ENCODE measurements around the gene ANO5. TPM values are rescaled to one million over a fixed set of nuclear protein-coding genes. Genes with fewer than 3 reads are reported as not detected.

Gene ANO5
- total and polyA plus RNA-seq, 2 donors (not counting 3 experiments of a cell fraction or from before 2014, with no cell fraction given) = 0.32 to 0.46 TPM

- no peak for DNase-seq (ENCODE audit: low read depth, low spot score)
- intact Hi-C loops (cut with micrococcal nuclease) (no loop called here), dilution Hi-C loops (cut with MboI; ENCODE audit: extremely low pct_ligation_motif_present, low sequenced_read_pairs) (no loop called here)
- no TSS peak for BruUV-seq (replicated peaks)
- Histone ChIP-seq H3K4me2 (ENCODE audit: insufficient read depth, low read length) (peak overlapping the region; percentile 94), H3K36me3 (ENCODE audit: control insufficient read depth in 2 of 2, extremely low read depth in 1 of 2, insufficient read depth in 2 of 2, low read length in 2 of 2) (no peaks in the 10 kb centered on the region), H3K9me3 (replicated peaks; ENCODE audit: control insufficient read depth, insufficient read depth, low read length) (no peaks in the 10 kb centered on the region), H3K27me3 (ENCODE audit: control insufficient read depth in 2 of 2, insufficient read depth in 2 of 2, low read length in 2 of 2) (no peaks in the 10 kb centered on the region), H2AFZ (ENCODE audit: low read depth, low read length) (peak overlapping the region; percentile 80), H3K79me2 (ENCODE audit: control insufficient read depth, insufficient read depth, low read length) (no peaks in the 10 kb centered on the region), H3K27ac (ENCODE audit: insufficient read depth, low read depth, low read length) (no peak overlapping the region), H3K9ac (replicated peaks; ENCODE audit: extremely low read depth, insufficient read depth, low read length) (peak overlapping the region; percentile 40), H3K4me1 (ENCODE audit: control insufficient read depth, extremely low read depth, insufficient read depth, low read length) (peaks cover 6% of the 10 kb centered on the region), H4K20me1 (replicated peaks; ENCODE audit: control insufficient read depth, extremely low read depth, insufficient read depth, low read length) (no peaks in the 10 kb centered on the region), H3K4me3 (replicated peaks in 1 of 3; ENCODE audit: insufficient read depth in 1 of 3, low read depth in 1 of 3, low read length in 3 of 3) (peak overlapping the region; percentile 47 to 75 (median 72)), H3K9me1 (replicated peaks; ENCODE audit: control insufficient read depth, extremely low read depth, insufficient read depth, low read length) (no peaks in the 10 kb centered on the region)
- TF ChIP-seq FOS (IDR thresholded peaks at IDR 0.05; ENCODE audit: borderline replicate concordance, insufficient read depth, low read length) = no peak
- TF ChIP-seq POLR2A (IDR thresholded peaks at IDR 0.05; ENCODE audit: low read depth, low read length) = no peak
- TF ChIP-seq POLR2AphosphoS5 (IDR thresholded peaks at IDR 0.05; ENCODE audit: insufficient read depth, low read depth, low read length) = no peak
- TF ChIP-seq, protein P1, sequence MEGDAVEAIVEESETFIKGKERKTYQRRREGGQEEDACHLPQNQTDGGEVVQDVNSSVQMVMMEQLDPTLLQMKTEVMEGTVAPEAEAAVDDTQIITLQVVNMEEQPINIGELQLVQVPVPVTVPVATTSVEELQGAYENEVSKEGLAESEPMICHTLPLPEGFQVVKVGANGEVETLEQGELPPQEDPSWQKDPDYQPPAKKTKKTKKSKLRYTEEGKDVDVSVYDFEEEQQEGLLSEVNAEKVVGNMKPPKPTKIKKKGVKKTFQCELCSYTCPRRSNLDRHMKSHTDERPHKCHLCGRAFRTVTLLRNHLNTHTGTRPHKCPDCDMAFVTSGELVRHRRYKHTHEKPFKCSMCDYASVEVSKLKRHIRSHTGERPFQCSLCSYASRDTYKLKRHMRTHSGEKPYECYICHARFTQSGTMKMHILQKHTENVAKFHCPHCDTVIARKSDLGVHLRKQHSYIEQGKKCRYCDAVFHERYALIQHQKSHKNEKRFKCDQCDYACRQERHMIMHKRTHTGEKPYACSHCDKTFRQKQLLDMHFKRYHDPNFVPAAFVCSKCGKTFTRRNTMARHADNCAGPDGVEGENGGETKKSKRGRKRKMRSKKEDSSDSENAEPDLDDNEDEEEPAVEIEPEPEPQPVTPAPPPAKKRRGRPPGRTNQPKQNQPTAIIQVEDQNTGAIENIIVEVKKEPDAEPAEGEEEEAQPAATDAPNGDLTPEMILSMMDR (IDR thresholded peaks at IDR 0.05; ENCODE audit: extremely low read depth in 1 of 2, insufficient read depth in 1 of 2, low read depth in 1 of 2, low read length in 2 of 2) = peak in 1 of 2 donors; percentile 9
- ChIA-PET CTCF (no interaction called here), POLR2A (no interaction called here)
- FAIRE-seq = no peak
Measured at GRCh38 chr11:22192289-22192641, 620 bp upstream of the ANO5 start.

- H3K4me1 ChIP-seq (ENCODE audit: control insufficient read depth, extremely low read depth, insufficient read depth, low read length) = peaks cover 6% of the 10 kb centered on the region
- DNase-seq (ENCODE audit: low read depth, low spot score) (peak; percentile 3), FAIRE-seq (no peak)
- BruUV-seq (replicated peaks) = no TSS peak
- H4K20me1 ChIP-seq (replicated peaks; ENCODE audit: control insufficient read depth, extremely low read depth, insufficient read depth, low read length) = no peaks in the 10 kb centered on the region
- no peaks in the 10 kb centered on the region for H3K9me1 ChIP-seq (replicated peaks; ENCODE audit: control insufficient read depth, extremely low read depth, insufficient read depth, low read length)
- H3K9ac ChIP-seq (replicated peaks; ENCODE audit: extremely low read depth, insufficient read depth, low read length) = no peak overlapping the region
- TF ChIP-seq GATA2 (IDR thresholded peaks at IDR 0.05; ENCODE audit: insufficient read depth, insufficient read length, low read depth, low read length) (no peak), MYC (IDR thresholded peaks at IDR 0.05; ENCODE audit: low read depth, low read length) (no peak), EZH2 (IDR thresholded peaks at IDR 0.05; ENCODE audit: borderline replicate concordance, low read depth, low read length, severe bottlenecking) (no peak), MAX (IDR thresholded peaks at IDR 0.05; ENCODE audit: insufficient read depth, insufficient read length) (no peak), POLR2A (IDR thresholded peaks at IDR 0.05; ENCODE audit: low read depth, low read length) (no peak), POLR2AphosphoS5 (IDR thresholded peaks at IDR 0.05; ENCODE audit: insufficient read depth, low read depth, low read length) (no peak)
- TF ChIP-seq, protein P1 (IDR thresholded peaks at IDR 0.05; ENCODE audit: extremely low read depth in 1 of 2, insufficient read depth in 1 of 2, low read depth in 1 of 2, low read length in 2 of 2) = no peak
- H3K4me2 ChIP-seq (ENCODE audit: insufficient read depth, low read length) = peak overlapping the region; percentile 94
- H2AFZ ChIP-seq (ENCODE audit: low read depth, low read length) = peak overlapping the region; percentile 80
- peak overlapping the region in 2 of 3 experiments; percentile 47 to 72 for H3K4me3 ChIP-seq (replicated peaks in 1 of 3; ENCODE audit: insufficient read depth in 1 of 3, low read depth in 1 of 3, low read length in 3 of 3)
- H3K36me3 ChIP-seq (ENCODE audit: control insufficient read depth in 2 of 2, extremely low read depth in 1 of 2, insufficient read depth in 2 of 2, low read length in 2 of 2) = no peaks in the 10 kb centered on the region
- no peaks in the 10 kb centered on the region for H3K79me2 ChIP-seq (ENCODE audit: control insufficient read depth, insufficient read depth, low read length)
- intact Hi-C loops (cut with micrococcal nuclease) (no loop called here), dilution Hi-C loops (cut with MboI; ENCODE audit: extremely low pct_ligation_motif_present, low sequenced_read_pairs) (no loop called here)
- POLR2A ChIA-PET = no interaction called here
- H3K9me3 ChIP-seq (replicated peaks; ENCODE audit: control insufficient read depth, insufficient read depth, low read length) = no peaks in the 10 kb centered on the region
- CTCF ChIA-PET = no interaction called here
- no peaks in the 10 kb centered on the region for H3K27me3 ChIP-seq (ENCODE audit: control insufficient read depth in 2 of 2, insufficient read depth in 2 of 2, low read length in 2 of 2)
- no peak overlapping the region for H3K27ac ChIP-seq (ENCODE audit: insufficient read depth, low read depth, low read length)
Measured at GRCh38 chr11:22193348-22194051, 615 bp downstream of the ANO5 start.
